ENCODE data around the gene NDUFV1.

Gene NDUFV1

GRCh38 chr11:67640758-67641337 is 34.1 kb downstream of the NDUFV1 start:
- no peak for DNase-seq (ENCODE audit: low read depth in 3 of 3)

GRCh38 chr11:67641338-67642172 is 34.8 kb downstream of the NDUFV1 start:
- no peak for DNase-seq (ENCODE audit: low read depth in 3 of 3)

GRCh38 chr11:67642173-67643120 is 35.7 kb downstream of the NDUFV1 start:
- DNase-seq (ENCODE audit: low read depth in 3 of 3): no peak

- DNase-seq (ENCODE audit: low read depth in 3 of 3): no peak
These were observed 37.3 kb downstream of the NDUFV1 start for GRCh38 chr11:67644042-67644441.

- DNase-seq (ENCODE audit: low read depth in 3 of 3): no peak
These were observed 38.0 kb downstream of the NDUFV1 start for GRCh38 chr11:67644472-67645418.

- no peak for DNase-seq (ENCODE audit: low read depth in 3 of 3)
These were observed 39.1 kb downstream of the NDUFV1 start for GRCh38 chr11:67645521-67646461.

GRCh38 chr11:67646535-67647336 is 40.0 kb downstream of the NDUFV1 start:
- no peak for DNase-seq (ENCODE audit: low read depth in 3 of 3)

- no peak for DNase-seq (ENCODE audit: low read depth in 3 of 3)
These were observed 40.7 kb downstream of the NDUFV1 start for GRCh38 chr11:67647471-67647870.

GRCh38 chr11:67648140-67648795 is 41.5 kb downstream of the NDUFV1 start:
- DNase-seq (ENCODE audit: low read depth in 3 of 3): no peak

GRCh38 chr11:67648796-67649613 is 42.3 kb downstream of the NDUFV1 start:
- DNase-seq (ENCODE audit: low read depth in 3 of 3): no peak

GRCh38 chr11:67649634-67650510 is 43.1 kb downstream of the NDUFV1 start:
- no peak for DNase-seq (ENCODE audit: low read depth in 3 of 3)

- no peak for DNase-seq (ENCODE audit: low read depth in 3 of 3)
These were observed 45.4 kb downstream of the NDUFV1 start for GRCh38 chr11:67651976-67652781.

- DNase-seq (ENCODE audit: low read depth in 3 of 3): no peak
These were observed 46.5 kb downstream of the NDUFV1 start for GRCh38 chr11:67652965-67653845.

GRCh38 chr11:67654225-67654624 is 47.5 kb downstream of the NDUFV1 start:
- DNase-seq (ENCODE audit: low read depth in 3 of 3): no peak
